ENCODE data around the gene CHIT1.

Gene CHIT1

DNA sequence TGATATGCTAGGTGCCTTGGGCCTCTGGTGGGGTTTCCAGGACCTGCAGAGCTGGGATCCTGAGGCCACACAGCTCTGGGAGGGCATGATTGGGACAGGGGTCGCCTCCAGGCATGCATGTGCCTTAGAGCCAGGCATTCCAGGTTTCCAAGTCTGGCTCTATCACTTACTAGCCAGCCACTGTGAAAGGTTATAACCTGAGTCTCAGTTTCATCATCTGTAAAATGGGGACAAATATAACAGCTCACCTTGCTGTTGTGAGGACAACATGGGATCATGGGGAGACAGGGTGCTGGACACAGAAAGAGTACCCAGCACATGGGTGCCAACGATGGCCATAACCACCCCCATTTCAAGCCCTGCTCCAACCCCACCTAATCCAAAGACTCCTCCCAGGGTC lies 45.6 kb downstream of the CHIT1 start:
- no peak for DNase-seq (ENCODE audit: low read depth, low spot score)
- H3K4me3 ChIP-seq (ENCODE audit: insufficient read length, low read depth) = no peak overlapping the region
- H3K36me3 ChIP-seq (ENCODE audit: insufficient read depth, insufficient read length, low read length) = no peaks in the 10 kb centered on the region
- no peaks in the 10 kb centered on the region for H3K9me3 ChIP-seq (ENCODE audit: insufficient read depth, low read length)
- H3K4me1 ChIP-seq (ENCODE audit: insufficient read depth, insufficient read length) = peaks cover 31% of the 10 kb centered on the region
- no peak for TF ChIP-seq ZNF274 (IDR thresholded peaks at IDR 0.05; ENCODE audit: low read depth, low read length)
- no peak overlapping the region for H3K9ac ChIP-seq (ENCODE audit: insufficient read length, low read depth)
- H3K27me3 ChIP-seq (ENCODE audit: insufficient read depth, insufficient read length) = no peaks in the 10 kb centered on the region

DNA sequence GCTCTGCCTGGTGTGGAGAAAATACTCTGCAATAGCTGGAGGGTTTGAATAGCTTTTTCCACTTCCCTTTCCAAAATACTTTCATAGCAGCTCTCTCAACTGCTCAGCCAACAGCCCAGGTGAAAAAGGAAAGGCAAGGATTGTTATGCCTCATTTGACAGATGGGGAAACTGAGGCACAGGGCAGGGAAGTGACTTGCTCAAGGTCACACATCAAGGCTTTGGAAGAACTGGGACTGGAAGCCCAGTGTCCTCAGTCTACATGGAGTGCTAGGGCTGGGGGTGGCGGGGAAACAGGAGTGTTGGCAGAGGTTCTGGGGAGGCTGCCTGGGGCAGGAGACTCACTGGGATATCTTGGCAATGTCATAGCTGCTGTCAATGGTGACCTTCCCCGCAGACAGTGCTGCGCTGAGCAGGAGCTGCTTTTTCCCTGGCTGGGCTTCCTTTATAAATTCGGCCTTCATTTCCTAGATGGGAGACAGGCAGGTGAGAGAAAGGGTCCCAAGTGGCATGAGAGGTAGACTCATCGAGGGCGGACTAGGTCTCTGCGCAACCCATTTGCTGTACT lies 47.0 kb downstream of the CHIT1 start:
- no peak for DNase-seq (ENCODE audit: low read depth, low spot score)
- no peak for TF ChIP-seq ZNF274 (IDR thresholded peaks at IDR 0.05; ENCODE audit: low read depth, low read length)
- no peak for TF ChIP-seq YY1 (IDR thresholded peaks at IDR 0.05; ENCODE audit: insufficient read depth, insufficient read length)
- TF ChIP-seq SUZ12 (IDR thresholded peaks at IDR 0.05; ENCODE audit: extremely low read depth, insufficient read depth, insufficient read length) = no peak
- no peaks in the 10 kb centered on the region for H3K36me3 ChIP-seq (ENCODE audit: insufficient read depth, insufficient read length, low read length)

DNA sequence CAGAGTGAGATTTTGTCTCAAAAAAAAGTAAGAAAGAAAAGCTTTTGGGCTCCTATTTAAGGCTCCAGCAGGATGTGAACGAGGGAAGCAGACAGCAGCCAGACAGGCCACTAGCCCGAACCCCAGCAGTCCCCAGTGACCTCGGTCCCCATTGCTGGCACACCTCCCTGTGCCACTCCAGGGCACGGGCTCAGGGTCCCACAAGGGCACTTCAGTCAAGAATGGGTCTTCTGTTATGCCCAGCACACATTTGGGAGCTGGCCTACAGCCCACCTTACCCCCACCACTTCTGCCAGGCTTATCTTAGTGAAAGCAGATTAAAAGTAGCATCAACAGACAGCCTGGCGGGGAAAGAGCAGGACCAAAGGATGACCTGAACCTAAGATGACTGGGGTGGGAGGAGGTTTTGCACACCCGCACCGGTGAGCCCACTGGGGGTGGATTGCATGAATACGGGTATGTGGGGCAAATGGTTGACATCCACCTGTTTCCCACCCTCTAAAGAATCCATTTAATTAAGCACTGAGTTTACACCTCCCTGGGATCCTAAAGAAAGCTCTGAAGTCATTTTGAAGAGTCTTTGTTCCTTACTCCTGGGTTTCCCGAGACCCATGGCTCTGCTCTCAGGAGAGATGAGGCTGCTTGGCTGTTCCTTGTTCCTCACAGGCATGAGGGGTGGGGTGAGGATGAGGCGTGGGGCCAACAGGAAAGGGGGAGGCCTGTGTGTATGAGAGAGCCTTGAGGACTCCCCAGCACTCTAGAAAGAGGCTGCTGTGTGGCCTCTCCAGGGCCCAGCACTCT lies 47.7 kb downstream of the CHIT1 start:
- no peak for TF ChIP-seq SUZ12 (IDR thresholded peaks at IDR 0.05; ENCODE audit: extremely low read depth, insufficient read depth, insufficient read length)
- no peak for TF ChIP-seq YY1 (IDR thresholded peaks at IDR 0.05; ENCODE audit: insufficient read depth, insufficient read length)
- TF ChIP-seq ZNF274 (IDR thresholded peaks at IDR 0.05; ENCODE audit: low read depth, low read length) = no peak
- Histone ChIP-seq H3K36me3 (ENCODE audit: insufficient read depth, insufficient read length, low read length) (no peaks in the 10 kb centered on the region), H3K9me3 (ENCODE audit: insufficient read depth, low read length) (no peaks in the 10 kb centered on the region), H3K4me1 (ENCODE audit: insufficient read depth, insufficient read length) (peaks cover 35% of the 10 kb centered on the region), H3K27me3 (ENCODE audit: insufficient read depth, insufficient read length) (no peaks in the 10 kb centered on the region), H3K9ac (ENCODE audit: insufficient read length, low read depth) (no peak overlapping the region), H3K4me3 (ENCODE audit: insufficient read length, low read depth) (no peak overlapping the region)
- no peak for DNase-seq (ENCODE audit: low read depth, low spot score)

More for the DNA sequence above, 47.0 kb downstream of the CHIT1 start:
- Histone ChIP-seq H3K4me1 (ENCODE audit: insufficient read depth, insufficient read length) (peaks cover 38% of the 10 kb centered on the region), H3K27me3 (ENCODE audit: insufficient read depth, insufficient read length) (no peaks in the 10 kb centered on the region), H3K4me3 (ENCODE audit: insufficient read length, low read depth) (no peak overlapping the region), H3K9ac (ENCODE audit: insufficient read length, low read depth) (no peak overlapping the region), H3K9me3 (ENCODE audit: insufficient read depth, low read length) (no peaks in the 10 kb centered on the region)

DNA sequence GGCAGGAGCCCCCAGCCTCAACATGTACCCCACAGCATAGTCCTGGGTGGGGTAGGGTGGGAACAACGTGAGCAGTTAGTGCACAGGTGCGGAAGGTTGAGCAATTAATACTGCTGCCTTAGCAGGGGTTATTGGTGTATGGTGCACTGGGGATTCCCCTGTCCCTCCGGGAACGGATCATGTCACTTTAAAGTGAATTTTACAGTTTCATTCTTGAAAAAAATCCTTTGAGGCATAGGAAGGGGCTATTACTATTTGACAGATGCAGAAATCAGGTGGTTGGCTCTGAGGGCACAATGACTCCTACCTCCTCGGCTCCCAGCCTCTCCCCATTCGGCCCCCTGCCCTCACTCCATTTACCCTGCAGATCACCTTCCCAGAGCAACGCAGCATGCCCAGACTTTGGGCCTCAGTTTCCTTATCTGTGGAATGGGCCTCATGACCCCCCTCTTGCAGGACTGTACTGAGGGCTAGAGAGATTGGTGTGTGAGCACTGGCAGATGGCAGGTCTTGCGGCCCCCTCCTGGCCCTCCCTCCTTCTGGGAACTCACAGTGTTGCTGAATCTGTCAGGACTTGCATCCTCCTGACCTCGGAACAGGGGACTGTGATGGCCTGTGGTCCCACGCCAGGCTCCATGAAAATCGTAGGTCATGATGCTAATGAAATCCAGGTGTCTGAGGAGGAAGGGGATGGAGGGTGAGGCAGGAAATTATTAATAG lies 48.7 kb downstream of the CHIT1 start:
- no peak for TF ChIP-seq ZNF274 (IDR thresholded peaks at IDR 0.05; ENCODE audit: low read depth, low read length)
- TF ChIP-seq SUZ12 (IDR thresholded peaks at IDR 0.05; ENCODE audit: extremely low read depth, insufficient read depth, insufficient read length) = no peak
- TF ChIP-seq YY1 (IDR thresholded peaks at IDR 0.05; ENCODE audit: insufficient read depth, insufficient read length) = no peak
- Histone ChIP-seq H3K4me1 (ENCODE audit: insufficient read depth, insufficient read length) (peaks cover 29% of the 10 kb centered on the region), H3K4me3 (ENCODE audit: insufficient read length, low read depth) (no peak overlapping the region), H3K27me3 (ENCODE audit: insufficient read depth, insufficient read length) (no peaks in the 10 kb centered on the region), H3K9me3 (ENCODE audit: insufficient read depth, low read length) (no peaks in the 10 kb centered on the region), H3K36me3 (ENCODE audit: insufficient read depth, insufficient read length, low read length) (no peaks in the 10 kb centered on the region), H3K9ac (ENCODE audit: insufficient read length, low read depth) (no peak overlapping the region)
- DNase-seq (ENCODE audit: low read depth, low spot score) = no peak

DNA sequence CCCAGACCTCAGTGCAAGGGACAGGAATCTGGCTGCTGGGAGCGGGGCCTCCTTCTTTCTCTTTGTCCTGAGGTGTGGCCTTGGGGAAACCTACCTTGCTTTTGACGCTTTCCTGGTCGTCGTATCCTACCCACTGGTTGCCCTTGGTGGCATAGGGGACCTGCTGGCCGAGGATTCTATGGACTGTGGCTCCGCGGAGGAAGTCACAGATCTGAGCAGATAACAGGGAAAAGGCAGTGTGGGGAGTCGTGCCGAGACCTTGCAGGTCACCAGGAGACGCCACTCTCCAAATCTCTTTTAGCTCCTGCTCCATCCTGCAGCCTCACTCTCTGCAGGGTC lies 49.8 kb downstream of the CHIT1 start:
- Histone ChIP-seq H3K4me1 (ENCODE audit: insufficient read depth, insufficient read length) (peaks cover 26% of the 10 kb centered on the region), H3K9me3 (ENCODE audit: insufficient read depth, low read length) (no peaks in the 10 kb centered on the region), H3K4me3 (ENCODE audit: insufficient read length, low read depth) (no peak overlapping the region), H3K36me3 (ENCODE audit: insufficient read depth, insufficient read length, low read length) (no peaks in the 10 kb centered on the region), H3K9ac (ENCODE audit: insufficient read length, low read depth) (no peak overlapping the region), H3K27me3 (ENCODE audit: insufficient read depth, insufficient read length) (no peaks in the 10 kb centered on the region)
- DNase-seq (ENCODE audit: low read depth, low spot score) = no peak
- TF ChIP-seq YY1 (IDR thresholded peaks at IDR 0.05; ENCODE audit: insufficient read depth, insufficient read length) (no peak), ZNF274 (IDR thresholded peaks at IDR 0.05; ENCODE audit: low read depth, low read length) (no peak), SUZ12 (IDR thresholded peaks at IDR 0.05; ENCODE audit: extremely low read depth, insufficient read depth, insufficient read length) (no peak)

DNA sequence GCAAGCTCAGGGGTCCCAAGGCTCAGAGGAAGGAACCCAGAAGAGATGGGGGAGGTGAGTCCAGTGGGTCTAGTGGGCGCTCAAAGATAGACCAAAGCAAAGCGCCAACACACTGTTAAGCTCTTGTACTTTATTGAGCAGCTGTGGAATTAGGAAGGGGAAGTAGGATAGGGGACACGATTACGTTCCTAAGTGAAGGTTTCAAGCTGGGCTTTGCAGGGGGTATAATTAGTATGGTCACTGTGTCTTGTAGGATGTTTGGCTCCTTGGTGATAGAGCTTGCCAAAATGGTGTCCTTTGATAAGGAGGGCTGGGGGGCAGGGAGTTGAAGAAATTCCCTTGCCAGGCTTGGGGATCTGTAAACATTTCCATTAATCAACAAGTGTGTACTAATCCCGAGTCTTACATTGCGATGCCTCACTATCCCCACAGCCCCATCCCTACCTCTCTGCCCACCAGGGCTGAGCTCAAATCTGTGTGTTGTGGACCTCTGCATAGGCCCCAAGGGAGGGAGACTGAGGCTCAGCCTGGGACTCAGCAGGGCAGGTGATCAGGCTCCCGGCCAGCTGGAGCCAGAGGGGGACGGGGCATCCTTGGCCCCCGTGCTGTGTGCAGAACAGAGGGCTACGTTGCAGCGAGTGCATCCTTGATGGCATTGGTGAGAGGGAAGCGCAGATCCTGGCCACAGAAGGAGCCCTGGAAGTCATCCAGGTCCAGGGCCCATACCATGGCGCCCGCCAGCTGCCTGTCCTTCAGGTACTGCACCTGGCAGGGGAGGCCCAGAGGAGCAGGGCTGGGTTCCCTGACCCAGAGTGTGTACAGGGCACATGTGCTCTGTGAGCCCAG lies 50.4 kb downstream of the CHIT1 start:
- Histone ChIP-seq H3K4me3 (ENCODE audit: insufficient read length, low read depth) (no peak overlapping the region), H3K27me3 (ENCODE audit: insufficient read depth, insufficient read length) (no peaks in the 10 kb centered on the region), H3K9ac (ENCODE audit: insufficient read length, low read depth) (no peak overlapping the region), H3K36me3 (ENCODE audit: insufficient read depth, insufficient read length, low read length) (no peaks in the 10 kb centered on the region), H3K4me1 (ENCODE audit: insufficient read depth, insufficient read length) (peaks cover 30% of the 10 kb centered on the region), H3K9me3 (ENCODE audit: insufficient read depth, low read length) (no peaks in the 10 kb centered on the region)
- DNase-seq (ENCODE audit: low read depth, low spot score) = no peak
- TF ChIP-seq YY1 (IDR thresholded peaks at IDR 0.05; ENCODE audit: insufficient read depth, insufficient read length) = no peak
- no peak for TF ChIP-seq SUZ12 (IDR thresholded peaks at IDR 0.05; ENCODE audit: extremely low read depth, insufficient read depth, insufficient read length)

DNA sequence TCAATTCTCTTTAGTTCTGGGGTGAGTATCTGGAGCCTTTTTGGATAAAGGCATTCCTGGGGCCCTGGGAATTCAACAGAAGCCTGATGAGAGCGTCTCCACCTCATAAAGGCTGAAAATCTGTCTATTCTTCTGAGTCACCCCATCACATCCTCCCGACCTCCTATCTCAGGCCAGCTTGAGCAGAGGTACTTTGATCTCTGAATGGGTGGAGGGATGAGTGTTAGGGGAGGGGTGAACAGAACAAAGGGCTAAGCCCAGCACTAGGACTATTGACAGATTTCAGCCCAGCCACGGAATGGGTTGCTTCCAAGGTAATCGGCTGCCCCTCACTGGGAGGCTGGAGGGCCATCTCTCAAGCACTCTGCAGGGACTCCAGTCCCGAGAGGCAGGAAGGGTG lies 51.4 kb downstream of the CHIT1 start:
- no peak overlapping the region for H3K4me3 ChIP-seq (ENCODE audit: insufficient read length, low read depth)

More for the DNA sequence above, 51.4 kb downstream of the CHIT1 start:
- H3K4me1 ChIP-seq (ENCODE audit: insufficient read depth, insufficient read length) = peaks cover 37% of the 10 kb centered on the region
- TF ChIP-seq ZNF274 (IDR thresholded peaks at IDR 0.05; ENCODE audit: low read depth, low read length) (no peak), YY1 (IDR thresholded peaks at IDR 0.05; ENCODE audit: insufficient read depth, insufficient read length) (no peak), SUZ12 (IDR thresholded peaks at IDR 0.05; ENCODE audit: extremely low read depth, insufficient read depth, insufficient read length) (no peak)
- DNase-seq (ENCODE audit: low read depth, low spot score) = peak; percentile 95
- H3K9me3 ChIP-seq (ENCODE audit: insufficient read depth, low read length) = no peaks in the 10 kb centered on the region
- H3K36me3 ChIP-seq (ENCODE audit: insufficient read depth, insufficient read length, low read length) = no peaks in the 10 kb centered on the region
- H3K27me3 ChIP-seq (ENCODE audit: insufficient read depth, insufficient read length) = no peaks in the 10 kb centered on the region
- H3K9ac ChIP-seq (ENCODE audit: insufficient read length, low read depth) = no peak overlapping the region

Data from NT2/D1 (cell line).